ENCODE results near the gene ORM1.
"Not testable (repeated sequence)": the region's sequence is repeated elsewhere in the genome, so short reads cannot be mapped to it uniquely, and the experiment has no call there.

The ORM1 gene

DNA sequence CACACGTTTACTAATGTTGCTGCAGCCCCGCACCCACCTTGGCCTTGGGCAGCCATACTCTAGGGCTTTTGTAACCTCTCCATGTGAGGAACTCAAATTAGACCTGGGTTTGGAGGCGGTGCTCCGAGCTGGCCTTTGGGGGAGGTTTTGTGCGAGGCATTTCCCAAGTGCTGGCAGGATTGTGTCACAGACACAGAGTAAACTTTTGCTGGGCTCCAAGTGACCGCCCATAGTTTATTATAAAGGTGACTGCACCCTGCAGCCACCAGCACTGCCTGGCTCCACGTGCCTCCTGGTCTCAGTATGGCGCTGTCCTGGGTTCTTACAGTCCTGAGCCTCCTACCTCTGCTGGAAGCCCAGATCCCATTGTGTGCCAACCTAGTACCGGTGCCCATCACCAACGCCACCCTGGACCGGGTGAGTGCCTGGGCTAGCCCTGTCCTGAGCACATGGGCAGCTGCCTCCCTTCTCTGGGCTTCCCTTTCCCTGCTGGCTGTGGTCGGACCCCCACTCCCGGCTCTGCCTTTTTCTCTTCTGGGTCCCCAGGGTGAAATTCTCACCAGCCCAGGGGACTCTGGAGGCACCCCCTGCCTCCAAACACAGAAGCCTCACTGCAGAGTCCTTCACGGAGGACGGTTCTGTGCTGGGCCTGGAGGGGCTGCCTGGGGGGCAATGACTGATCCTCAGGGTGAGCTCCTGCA lies at the start of gene ORM1:
Gene ORM1, plus strand, starts transcription at position 268 of the 701 bp plus-strand sequence. Its CDS starts 36 bp downstream, at position 304.
- DNase-seq, result not testable (repeated sequence)

DNA sequence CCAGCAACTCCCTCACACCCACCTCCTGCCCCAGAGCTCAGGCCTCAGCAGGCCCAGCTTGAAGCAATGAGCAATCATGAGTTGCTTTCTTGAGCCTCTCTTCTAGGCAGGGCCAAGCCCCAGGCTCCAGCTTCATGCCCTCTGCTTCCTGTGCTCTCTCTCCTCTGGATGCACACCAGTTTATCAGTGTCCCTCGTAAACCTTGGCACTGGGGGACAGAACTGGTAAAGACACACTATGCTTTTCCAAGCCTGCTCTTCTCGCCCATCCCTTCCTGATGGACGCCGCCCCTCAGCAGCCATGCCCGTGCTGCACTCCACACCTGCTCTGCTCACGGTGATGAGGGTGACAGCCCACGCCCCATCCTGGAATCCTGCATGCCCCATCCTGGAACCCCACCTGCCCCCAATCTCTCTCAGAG lies 49.4 kb upstream of the ORM1 start:
- no peak for DNase-seq

DNA sequence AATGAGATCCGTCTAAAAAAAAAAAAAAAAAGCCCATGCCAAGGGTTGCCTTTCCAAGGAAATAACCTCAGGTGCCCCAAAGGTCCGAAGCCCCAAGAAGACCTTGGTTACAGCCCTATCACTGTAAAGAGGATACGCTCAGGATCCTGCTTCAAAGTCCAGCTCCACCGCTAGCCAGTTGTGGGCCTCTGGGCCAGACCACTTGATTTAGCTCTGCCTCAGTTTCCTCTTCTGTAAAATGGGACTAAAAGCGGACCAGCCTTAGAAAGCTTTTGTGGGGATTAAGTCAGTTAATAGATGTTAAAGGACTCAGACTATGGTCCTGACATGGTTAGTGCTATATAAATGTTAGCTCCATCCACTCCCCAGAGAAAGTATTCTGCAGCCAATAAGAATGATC lies 48.7 kb upstream of the ORM1 start:
- DNase-seq, result no peak

DNA sequence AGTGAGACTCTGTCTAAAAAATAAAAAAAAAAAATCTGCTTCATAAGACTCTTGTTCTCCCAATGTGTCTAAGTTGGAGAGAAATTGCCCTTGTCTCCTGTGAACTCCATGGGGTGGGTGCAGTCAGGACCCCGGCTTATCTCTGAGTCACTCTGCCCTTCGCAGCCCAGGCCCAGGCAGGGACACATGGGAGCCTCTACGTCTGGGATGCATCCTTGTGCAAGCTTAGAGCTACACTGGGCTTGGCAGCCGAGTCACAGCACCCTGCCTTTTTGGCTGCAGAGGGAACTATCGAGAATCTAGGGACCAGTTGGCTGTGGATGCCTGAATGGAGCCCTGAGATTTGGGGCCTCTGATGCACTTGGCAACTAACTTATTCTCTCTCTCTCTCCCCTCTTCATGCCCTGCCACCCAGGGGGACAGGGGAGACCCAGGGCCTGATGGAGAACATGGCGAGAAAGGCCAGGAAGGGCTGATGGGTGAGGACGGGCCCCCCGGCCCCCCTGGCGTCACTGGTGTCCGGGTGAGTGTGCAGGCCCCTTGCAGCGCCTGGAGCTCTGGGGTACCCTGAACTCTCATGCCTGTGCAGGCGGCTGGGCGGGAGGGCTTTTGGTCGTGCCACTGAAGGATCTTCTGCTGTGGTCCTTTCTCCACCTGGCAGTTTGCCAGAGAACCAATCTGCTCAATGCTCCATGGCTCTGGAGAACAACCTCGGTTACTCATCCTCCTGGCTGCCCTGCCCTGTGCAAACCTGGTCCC lies 47.5 kb upstream of the ORM1 start:
- no peak for DNase-seq

DNA sequence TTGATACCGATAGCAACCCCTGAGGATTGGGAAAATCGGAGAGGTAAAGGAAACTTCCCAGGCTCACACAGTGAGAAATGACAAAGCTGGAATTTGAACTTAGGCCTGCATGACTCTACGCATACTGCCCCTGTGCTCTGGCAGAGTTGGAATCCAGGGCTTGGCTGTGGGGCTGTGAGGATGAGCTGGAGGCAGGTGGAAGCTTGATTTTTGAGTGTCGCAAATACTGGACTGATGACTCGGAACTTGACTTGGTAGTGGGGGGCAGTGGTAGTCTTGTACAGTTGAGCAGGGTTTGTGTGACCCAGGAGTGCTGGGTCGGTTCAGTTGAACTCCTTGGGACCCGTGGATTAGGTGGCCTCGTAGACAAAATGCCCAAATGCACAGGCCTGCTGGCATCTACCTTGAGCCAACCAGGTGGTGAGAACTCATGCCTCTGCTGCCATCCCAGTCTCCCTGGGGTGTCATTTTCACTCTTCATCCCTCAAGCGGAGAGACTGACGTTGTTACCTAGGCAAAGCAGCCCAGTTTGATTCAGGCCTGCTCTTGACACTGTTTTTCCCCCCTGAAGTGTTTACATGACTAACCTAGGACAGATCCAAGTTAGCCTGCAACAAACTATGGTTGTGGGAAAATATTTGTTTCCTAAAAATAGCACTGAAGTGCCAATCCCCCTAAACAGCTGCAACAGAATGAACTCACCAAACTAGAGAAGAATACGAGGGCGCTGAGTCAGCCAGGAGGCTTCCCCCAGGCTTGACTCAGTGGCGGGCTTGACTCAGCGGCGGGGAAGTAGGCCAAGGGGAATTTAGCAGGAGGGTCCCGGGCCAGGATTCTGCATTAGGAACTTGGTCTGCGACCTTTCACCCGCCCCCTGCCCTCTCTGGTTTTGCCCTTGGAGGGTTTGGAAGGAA lies 45.7 kb upstream of the ORM1 start:
- no peak for DNase-seq

DNA sequence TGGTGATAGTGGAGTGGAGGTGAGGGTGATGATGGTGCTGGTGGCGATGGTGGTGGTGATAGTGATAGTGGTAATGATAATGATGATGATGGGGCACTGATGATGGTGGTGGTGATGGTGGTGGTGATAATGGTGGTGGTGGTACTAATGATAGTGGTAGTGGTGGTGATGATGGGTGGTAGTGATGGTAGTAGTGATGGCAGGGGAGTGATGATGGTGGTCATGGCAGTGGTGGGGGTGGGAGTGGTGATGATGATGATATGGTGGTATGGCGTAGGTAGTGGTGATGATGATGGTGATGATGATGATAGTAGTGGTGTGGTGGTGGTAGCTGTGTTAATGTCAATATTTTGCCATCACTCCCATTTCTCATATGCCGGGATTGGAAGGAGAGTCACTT lies 44.5 kb upstream of the ORM1 start:
- no peak for DNase-seq

DNA sequence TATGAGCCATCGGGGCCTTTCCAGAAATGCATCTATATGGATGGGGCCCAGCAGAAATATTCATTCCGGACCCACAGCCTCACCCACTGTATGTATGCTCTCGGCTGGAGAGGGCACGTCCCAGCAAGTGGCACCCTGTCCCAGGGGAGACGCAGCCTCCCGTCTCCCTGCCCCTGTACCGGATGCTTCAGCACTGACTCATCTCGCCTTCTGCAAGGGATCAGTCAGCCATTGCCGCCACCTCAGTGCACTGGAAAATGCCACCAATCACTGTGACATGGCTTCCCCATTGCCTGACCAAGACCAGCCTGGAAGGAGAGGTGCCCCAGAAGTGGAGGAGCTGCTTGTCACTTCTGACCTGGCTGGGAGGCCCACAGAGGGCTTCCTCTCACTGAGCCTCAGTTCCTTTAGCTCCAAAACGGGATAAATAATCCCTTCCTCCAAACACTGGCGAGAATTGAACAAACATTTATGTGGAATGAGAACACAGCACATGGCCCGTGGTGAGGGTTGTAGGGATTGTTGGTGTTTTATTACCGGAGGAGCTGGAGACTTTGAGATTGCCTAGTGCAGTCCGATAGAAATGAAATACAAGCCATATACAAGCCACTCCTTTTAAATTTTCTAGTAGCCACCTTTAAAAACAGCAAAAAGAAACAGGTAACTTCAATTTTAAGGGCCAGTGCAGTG lies 43.9 kb upstream of the ORM1 start:
- DNase-seq, result no peak

DNA sequence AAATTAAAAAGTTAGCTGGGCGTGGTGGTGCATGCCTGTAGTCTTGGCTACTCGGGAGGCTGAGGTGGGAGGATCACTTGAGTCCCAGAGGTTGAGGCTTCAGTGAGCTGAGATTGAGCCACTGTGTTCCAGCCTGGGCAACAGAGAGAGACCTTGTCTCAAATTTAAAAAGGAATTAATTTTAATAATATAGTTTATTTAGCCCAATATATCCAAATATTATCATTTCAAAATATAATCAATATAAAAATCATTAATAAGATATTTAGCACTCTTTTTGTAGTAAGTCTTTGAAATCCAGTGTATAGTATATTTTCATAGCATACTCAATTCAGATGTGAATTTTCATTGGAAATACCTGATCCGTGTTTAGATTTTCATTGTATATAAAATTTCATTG lies 43.2 kb upstream of the ORM1 start:
- DNase-seq, result no peak

DNA sequence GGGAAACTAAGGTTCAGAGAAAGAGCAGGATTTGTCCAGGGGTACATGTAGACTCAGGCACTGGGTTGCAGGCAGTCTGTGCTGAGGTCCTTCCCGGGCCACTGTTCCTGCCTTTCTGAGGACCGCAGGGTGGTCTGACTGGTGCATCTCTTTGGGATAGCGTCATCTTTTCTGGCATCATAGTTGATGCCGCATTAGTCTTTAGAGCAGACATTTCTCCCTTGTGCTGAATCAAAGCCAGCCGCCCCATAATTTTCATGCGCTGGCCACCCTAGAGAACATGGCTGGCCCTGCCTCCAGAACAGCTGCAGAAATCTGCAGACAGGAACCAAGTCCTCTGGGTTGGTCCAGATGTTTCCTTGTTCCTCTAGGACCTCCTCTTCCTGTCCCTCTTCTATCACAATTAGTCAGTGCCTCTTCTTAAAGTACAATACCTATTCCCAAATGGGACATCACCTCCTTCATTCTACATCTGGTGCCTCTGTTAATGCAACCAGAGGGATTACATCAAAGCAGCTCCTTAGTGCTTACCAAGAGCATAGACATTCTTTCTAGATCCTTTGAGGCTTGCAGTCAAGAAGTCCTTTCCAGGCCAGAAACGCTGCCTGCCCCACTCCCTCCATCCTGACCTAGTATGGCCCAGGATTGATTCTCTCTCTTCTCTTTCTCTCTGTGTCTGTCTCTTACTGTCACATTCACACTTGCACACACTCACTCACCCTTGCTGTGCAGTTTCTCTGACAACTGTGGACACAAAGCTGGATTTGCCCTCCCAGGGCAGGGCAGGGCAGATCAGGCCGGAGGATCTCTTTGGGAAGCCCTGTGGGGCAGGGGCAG lies 42.0 kb upstream of the ORM1 start:
- no peak for DNase-seq

DNA sequence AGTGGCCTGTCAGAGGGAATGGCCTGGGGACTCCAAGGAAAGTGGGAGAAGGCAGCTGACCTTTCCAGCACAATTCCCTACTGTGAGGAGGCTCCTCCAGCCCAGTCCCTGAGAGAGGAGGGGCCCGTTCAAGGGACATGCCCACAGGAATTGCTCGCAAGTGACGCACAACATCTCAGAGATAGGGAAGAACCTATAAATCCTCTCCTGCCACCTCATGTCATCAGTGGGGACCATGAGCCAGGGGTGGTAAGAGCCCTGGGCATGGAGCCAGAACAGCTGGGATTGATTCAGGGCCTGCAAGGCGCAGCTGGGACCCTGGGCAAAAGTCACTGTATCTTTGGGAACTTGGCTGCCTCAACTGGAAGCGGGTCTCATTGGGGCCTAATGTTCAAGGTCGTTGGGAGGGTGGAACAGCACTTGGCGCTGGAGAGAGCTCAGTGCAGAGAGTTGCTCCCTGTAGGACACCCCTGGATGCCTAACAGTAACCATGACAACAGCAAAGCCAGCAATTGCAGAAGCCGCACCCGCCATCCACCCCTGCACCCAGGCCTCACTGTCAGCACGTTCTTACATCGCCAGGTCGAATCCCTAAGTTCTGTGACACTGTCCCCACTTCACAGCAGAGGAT lies 41.3 kb upstream of the ORM1 start:
- no peak for DNase-seq

DNA sequence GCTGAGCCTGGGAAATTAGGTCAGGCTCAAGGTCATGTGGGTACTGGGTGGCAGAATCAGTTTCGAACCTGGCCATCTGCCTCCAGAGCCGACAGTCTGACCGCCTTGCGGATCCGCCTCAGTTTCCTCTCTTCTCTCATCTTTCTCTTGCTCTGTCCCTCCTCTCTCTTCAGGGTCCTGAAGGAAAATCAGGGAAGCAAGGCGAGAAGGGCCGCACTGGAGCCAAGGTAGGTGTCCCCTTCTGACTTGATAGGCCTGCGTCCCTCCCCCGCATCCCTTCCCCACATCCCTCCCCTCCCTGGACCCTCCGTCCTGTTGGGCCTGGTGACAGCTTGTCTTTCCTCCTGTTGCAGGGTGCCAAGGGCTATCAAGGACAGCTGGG lies 40.8 kb upstream of the ORM1 start:
- DNase-seq, result no peak

DNA sequence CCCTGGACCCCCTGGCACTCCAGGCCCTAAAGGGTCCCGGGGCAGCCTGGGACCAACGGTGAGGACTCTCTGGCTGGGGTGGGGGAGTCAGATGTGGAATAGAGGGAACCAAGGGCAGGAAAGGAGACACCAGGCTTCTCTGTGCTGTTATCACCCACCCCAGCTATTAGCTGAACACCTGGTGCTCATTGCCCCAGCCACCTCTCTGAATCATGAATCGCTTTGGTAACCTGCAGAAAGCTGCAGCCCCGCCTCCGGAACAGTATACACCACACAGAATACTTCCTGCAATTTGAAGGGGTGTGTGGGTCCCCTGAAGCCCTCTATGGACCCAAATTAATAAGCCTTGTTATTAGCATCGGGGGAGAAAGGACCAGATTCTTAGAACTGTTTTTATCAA lies 40.4 kb upstream of the ORM1 start:
- DNase-seq, result no peak

DNA sequence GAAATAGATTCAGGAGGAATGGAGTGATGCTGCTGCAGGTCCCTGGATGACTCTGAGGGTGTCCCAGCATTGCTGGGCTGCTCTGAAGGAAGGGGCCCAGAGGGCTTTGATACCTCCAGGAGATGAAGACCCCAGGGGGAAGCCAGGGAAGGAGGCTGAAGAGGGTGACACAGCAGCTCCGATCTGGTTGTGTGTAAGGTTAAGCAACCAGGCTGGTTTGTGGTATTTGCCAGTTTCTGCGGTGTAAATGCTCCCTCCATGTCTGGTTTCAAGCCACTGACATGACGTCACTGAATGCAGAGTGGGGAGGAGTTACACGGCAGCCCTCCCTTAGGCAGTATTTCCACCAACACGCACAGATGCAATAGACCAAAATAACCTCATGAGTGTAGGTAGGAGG lies 40.0 kb upstream of the ORM1 start:
- no peak for DNase-seq

DNA sequence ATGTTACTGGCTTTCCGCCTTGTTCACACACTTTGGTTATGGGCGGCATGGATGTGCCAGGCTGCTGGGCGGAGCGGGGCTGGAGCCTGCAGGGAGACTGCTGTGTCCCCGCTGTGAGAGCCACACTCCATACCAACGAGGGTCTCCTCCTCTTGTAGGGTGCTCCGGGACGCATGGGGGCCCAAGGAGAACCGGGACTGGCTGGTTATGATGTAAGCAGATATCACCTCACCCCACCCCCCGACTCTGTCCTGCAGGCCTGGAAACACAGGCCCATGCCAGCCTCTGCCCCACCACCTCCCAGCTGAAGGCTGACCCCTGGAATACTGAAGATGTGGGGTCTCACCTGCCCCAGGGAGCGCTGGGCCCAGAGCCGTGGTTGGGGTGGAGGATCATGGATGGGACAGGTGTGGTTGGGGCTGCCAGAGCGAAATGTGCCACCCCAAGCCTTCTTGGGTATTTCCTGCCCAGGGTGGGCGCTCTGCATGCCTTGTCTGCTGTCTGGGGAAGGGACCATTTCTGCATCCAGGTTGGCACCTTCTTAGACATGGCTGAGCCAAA lies 39.3 kb upstream of the ORM1 start:
- no peak for DNase-seq

DNA sequence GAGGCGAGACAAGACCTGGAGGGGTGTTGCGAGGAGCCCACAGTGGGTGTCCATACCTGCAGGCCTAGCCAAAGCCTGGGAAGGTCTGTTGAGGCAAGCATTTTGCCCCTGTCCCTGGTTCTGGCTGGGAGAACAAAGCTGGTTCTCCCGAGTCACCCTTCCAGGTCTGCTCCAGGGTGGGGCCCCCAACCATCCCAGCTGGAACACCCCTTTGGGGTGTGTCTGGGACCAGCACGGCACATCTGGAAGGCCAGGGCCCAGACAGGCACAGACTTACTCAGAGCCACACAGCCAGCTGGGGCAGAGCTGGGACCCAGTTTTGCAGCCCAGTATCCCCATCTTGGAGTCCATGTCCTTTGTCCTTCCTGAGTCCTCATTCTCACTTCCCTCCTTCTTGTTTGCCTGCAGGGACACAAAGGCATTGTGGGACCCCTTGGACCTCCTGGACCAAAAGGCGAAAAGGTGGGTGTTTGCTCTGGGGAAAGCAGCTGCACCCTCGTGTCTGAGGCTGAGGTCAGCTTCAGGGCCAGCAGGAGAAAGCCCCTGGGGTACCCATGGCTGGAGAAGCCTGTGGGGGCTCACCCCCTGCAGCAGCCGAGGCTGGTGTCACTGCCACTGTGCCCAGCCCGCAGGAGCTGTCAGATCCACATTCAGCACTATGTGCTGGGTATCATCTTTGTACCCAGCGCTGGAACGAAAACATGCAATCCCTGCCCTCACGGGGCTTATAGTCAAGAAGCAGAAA lies 38.4 kb upstream of the ORM1 start:
- no peak for DNase-seq

DNA sequence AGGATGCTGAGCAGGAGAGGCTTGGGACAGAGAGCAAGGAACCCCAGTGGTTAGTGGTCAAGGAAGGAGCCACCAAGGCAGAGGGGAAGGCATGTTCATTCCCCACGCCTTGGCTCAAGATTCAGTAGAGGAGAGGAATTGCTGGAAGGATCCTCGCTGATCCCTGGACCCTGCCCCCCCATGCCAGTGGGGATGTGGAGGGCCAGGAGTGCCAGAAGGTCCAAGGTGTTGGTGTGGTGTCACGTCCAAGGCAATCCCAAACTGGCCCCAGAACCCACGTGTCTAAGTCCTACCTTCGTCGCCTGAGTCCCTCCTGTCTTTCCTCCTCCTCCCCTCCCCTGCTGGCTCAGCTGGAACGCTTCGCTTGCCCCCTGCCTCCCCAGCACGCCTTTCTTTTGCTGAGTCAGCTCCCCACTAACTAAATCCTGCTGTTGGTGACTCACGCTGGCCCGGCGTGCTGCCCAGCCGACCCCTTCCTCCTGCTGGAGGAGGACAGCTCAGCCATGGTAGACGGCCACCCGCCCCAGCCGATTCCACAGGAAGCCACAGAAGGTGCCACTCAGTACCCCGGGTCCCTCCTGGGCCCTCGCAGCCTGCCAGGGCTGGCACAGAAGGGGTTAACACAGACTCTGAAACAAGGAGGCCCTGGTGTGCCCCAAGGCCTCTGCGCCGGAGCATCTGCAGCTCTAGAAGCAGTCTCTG lies 37.6 kb upstream of the ORM1 start:
- DNase-seq, result no peak

DNA sequence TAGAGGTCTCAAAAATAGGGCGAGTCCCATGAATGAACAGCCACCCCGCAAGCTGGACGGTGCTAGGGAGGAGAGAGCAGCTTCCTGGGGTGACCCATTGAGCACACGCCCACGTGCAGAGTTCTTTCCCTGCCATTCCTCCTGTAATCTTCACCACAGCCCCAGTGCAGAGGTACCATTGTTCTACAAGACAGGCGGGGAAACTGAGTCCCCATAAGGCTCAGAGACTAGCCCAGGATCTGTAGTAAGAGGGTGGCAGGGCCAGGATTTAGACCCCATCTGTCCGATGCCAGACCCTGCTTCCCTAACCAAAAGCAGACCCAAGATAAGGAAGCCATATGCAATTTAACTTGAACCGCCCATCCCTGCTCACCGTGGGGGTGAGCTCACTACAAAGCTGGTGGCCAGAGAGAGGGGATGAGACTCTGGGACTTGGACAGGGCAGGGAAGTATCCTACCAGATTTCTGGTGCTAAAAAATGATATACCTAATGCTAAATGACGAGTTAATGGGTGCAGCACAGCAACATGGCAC lies 36.7 kb upstream of the ORM1 start:
- DNase-seq, result no peak

DNA sequence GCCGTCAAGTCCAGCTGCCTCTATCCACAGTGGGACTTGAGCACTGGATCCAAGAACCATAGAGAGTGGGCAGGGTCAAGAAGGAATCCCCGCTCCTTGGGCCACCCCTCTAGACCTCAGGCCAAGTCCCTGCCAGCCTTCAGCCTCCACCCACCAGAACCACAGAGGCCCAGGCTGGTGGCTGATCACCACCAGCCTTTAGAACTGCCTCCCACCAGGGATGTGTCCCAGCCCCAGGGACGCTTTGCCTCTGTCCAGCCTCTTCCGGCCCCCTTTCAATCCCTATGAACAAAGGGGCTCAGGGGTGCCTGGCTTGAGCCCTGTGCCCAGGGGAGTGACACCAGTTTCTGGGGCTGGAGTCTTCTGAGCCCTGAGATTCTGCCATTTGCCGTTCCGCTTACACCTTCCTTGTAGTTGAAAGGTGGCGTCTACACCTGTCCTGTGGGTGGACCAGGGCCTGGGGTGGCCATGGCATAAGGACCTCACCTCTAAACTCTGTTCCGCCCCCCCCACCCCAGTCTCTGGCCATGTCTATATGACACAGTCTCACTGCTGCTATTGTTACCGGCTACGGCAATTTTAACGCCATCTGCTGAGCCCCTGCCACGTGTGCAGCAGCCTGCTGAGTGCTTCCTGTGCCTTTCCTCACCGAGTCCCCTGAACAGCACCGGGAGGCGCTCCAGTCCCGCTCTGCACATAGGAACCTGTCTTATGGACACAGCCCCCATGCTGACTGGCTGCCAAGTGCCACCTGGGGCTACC lies 35.7 kb upstream of the ORM1 start:
- no peak for DNase-seq

DNA sequence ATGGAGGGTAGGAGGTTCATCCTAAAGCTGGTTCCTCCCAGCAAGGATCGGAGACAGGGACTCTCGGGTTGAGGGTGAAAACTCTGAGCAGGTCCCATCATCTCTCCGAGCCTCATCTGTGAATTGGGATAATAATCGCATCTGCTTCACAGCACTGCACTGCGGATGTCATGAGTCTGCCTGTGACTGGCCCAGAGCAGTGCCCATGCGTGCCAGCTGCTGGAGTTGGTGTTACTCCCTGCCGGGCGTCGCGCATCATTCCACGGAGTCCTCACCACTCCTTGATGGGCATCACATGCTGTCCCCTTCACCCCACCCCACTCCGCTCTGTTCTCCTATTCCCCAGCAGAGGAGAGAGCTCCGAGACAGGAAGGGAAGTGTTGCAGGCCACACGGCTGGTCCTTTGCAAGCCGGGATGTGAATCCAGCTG lies 35.1 kb upstream of the ORM1 start:
- no peak for DNase-seq
